ENCODE data around the gene CTNND2. TPM values are rescaled to one million over a fixed set of nuclear protein-coding genes. Genes with fewer than 3 reads are reported as not detected.

CTNND2 gene
- total and polyA plus RNA-seq, 4 donors = 0.05 to 0.50 (median 0.27) TPM

DNA sequence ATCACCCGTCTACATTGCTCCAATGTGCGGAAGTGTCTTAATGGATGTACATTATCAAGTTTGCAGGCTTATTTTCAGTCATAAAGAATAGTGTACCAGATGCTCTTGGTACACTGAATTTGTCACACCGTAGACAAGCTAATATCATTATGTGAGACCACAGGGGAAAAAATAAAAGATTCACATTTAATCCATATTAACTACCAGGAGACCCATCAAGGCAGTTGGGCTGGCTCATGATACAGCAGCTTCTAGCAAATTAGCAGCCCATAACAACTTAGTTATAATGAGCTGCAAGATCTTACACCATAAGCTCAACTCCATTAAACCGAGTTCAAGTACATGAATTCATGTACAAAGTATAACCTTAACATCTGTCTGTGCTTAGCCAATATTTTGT is 324.9 kb downstream of the CTNND2 start (continued):
- no peak for TF ChIP-seq MAX (IDR thresholded peaks at IDR 0.05)

DNA sequence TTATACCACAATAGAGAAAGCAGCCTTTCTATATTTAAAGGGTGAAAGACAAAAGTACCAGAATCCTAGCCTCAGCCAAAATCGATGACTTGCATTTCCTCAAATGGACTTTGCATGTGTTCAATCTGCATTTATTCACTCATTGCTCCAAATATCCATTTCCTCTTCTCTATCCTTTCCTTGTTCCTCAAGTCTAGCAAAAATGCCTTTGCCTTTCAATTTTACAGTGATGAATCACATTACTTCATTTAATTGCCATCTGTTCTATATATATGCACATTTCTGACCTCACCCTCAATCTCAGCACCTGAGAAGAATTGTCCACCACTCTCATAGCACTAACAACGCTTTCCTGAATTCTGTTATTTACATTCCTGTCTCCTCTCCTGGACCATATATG is 329.5 kb downstream of the CTNND2 start:
- DNase-seq (ENCODE audit: low spot score) = no peak
- 88% methylated on average over 2 of the region's 2 CpGs for WGBS
- Histone ChIP-seq H3K4me3 (ENCODE audit: low read depth in 1 of 3, low read length in 3 of 3) (no peak overlapping the region), H3K27me3 (ENCODE audit: control insufficient read depth in 4 of 4, insufficient read depth in 4 of 4, low read length in 3 of 4) (no peaks in the 10 kb centered on the region), H3K36me3 (ENCODE audit: control insufficient read depth in 4 of 4, insufficient read depth in 3 of 4, low read depth in 1 of 4, low read length in 3 of 4) (no peaks in the 10 kb centered on the region), H3K9ac (ENCODE audit: low read depth in 1 of 2, low read length in 2 of 2) (no peak overlapping the region), H3K4me1 (ENCODE audit: control insufficient read depth in 4 of 4, insufficient read depth in 4 of 4, low read length in 3 of 4) (no peaks in the 10 kb centered on the region), H3K9me3 (ENCODE audit: control insufficient read depth in 4 of 4, low read length in 3 of 4) (no peaks in the 10 kb centered on the region), H3K27ac (ENCODE audit: low read depth in 1 of 2, low read length in 2 of 2) (no peak overlapping the region)
- TF ChIP-seq RXRA (IDR thresholded peaks at IDR 0.05) (no peak), EGR1 (IDR thresholded peaks at IDR 0.05; ENCODE audit: low read depth in 2 of 2) (no peak)

DNA sequence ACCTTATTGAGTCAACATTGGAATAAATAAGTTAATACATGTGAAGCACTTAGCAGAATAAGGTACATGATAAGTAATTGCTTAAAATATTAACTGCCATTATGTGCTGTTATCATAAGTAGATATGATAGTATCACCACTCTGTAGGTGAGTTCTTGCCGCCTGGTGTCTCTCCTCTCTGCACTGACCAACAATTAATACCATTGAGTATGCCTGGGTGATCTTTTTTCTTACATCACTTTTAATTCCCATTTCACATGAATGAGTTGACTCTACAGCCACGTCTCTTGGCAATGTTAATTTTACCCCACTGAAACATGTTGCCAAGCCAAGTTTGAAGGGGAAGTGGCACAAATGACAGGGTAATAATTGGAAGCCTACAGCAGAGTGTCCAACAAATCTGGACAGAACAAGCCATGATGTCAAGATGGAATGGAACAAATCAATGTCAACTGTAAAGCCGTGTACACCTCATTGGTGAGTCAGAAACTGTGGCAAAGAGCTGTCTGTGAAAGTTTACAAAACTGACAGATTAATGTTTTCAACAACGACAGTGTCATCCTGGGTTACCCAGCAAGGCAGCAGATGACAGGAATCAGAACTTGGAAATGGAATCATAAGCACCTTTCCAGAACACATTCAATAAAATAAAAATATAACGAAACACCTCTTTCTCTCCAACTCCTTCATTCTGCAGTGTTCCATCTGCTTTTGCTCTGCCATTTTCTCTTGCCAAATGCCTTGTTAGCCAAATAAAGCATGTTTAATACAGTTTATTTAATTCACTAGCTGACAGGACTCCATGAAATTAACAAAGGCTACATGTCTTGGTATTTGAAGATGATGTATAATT is 330.9 kb downstream of the CTNND2 start:
- H3K27me3 ChIP-seq (ENCODE audit: control insufficient read depth in 4 of 4, insufficient read depth in 4 of 4, low read length in 3 of 4) = no peaks in the 10 kb centered on the region
- TF ChIP-seq HNF4G (IDR thresholded peaks at IDR 0.05) (no peak), ZBTB33 (IDR thresholded peaks at IDR 0.05) (no peak), RXRA (IDR thresholded peaks at IDR 0.05) (no peak), GABPA (IDR thresholded peaks at IDR 0.05 in 1 of 2, conservative IDR thresholded peaks at IDR 0.05 in 1 of 2) (no peak)
- H3K4me3 ChIP-seq (ENCODE audit: low read depth in 1 of 3, low read length in 3 of 3) = no peak overlapping the region
- H3K9ac ChIP-seq (ENCODE audit: low read depth in 1 of 2, low read length in 2 of 2) = no peak overlapping the region
- no peak overlapping the region for H3K27ac ChIP-seq (ENCODE audit: low read depth in 1 of 2, low read length in 2 of 2)
- H3K9me3 ChIP-seq (ENCODE audit: control insufficient read depth in 4 of 4, low read length in 3 of 4) = no peaks in the 10 kb centered on the region
- H3K36me3 ChIP-seq (ENCODE audit: control insufficient read depth in 4 of 4, insufficient read depth in 3 of 4, low read depth in 1 of 4, low read length in 3 of 4) = no peaks in the 10 kb centered on the region
- DNase-seq (ENCODE audit: low spot score) = no peak
- WGBS = 82% methylated on average over 5 of the region's 5 CpGs
- no peaks in the 10 kb centered on the region for H3K4me1 ChIP-seq (ENCODE audit: control insufficient read depth in 4 of 4, insufficient read depth in 4 of 4, low read length in 3 of 4)

- no peak overlapping the region for H3K27ac ChIP-seq (ENCODE audit: low read depth in 1 of 2, low read length in 2 of 2)
- WGBS = 89% methylated on average over 12 of the region's 12 CpGs
- TF ChIP-seq SP1 (IDR thresholded peaks at IDR 0.05) (no peak), HNF4G (IDR thresholded peaks at IDR 0.05) (no peak), CTCF (IDR thresholded peaks at IDR 0.05; ENCODE audit: low read depth, low read length, missing input control) (no peak), YY1 (IDR thresholded peaks at IDR 0.05) (no peak), EGR1 (IDR thresholded peaks at IDR 0.05; ENCODE audit: low read depth in 2 of 2) (no peak), FOXA2 (IDR thresholded peaks at IDR 0.05) (no peak), RAD21 (IDR thresholded peaks at IDR 0.05) (no peak), MAX (IDR thresholded peaks at IDR 0.05) (no peak), TAF1 (conservative IDR thresholded peaks at IDR 0.05) (no peak)
- TF ChIP-seq, protein P1, sequence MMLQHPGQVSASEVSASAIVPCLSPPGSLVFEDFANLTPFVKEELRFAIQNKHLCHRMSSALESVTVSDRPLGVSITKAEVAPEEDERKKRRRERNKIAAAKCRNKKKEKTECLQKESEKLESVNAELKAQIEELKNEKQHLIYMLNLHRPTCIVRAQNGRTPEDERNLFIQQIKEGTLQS (IDR thresholded peaks at IDR 0.05) = no peak
- H3K36me3 ChIP-seq (ENCODE audit: control insufficient read depth in 4 of 4, insufficient read depth in 3 of 4, low read depth in 1 of 4, low read length in 3 of 4) = no peaks in the 10 kb centered on the region
- no peaks in the 10 kb centered on the region for H3K27me3 ChIP-seq (ENCODE audit: control insufficient read depth in 4 of 4, insufficient read depth in 4 of 4, low read length in 3 of 4)
- no peaks in the 10 kb centered on the region for H3K4me1 ChIP-seq (ENCODE audit: control insufficient read depth in 4 of 4, insufficient read depth in 4 of 4, low read length in 3 of 4)
- no peak overlapping the region for H3K4me3 ChIP-seq (ENCODE audit: low read depth in 1 of 3, low read length in 3 of 3)
- DNase-seq (ENCODE audit: low spot score) = no peak
- H3K9ac ChIP-seq (ENCODE audit: low read depth in 1 of 2, low read length in 2 of 2) = no peak overlapping the region
- peaks cover 0 to 3% (median 0%) of the 10 kb centered on the region in 4 donors for H3K9me3 ChIP-seq (ENCODE audit: control insufficient read depth in 4 of 4, low read length in 3 of 4)
These were observed 339.5 kb downstream of the CTNND2 start for GRCh38 chr5:11564706-11565105.
